ENCODE results near the gene SDF4. TPM values are rescaled to one million over a fixed set of nuclear protein-coding genes. Genes with fewer than 3 reads are reported as not detected.

The SDF4 gene
- total RNA-seq, 1 experiment from 2014 or later: 82.0 TPM

GRCh38 chr1:1247341-1247913, 15.6 kb upstream of the SDF4 start:
- H4K91ac ChIP-seq (ENCODE audit: insufficient read length, low read depth, low read length): no peak overlapping the region
- no peak overlapping the region for H2BK120ac ChIP-seq (ENCODE audit: low read depth, low read length, poor library complexity, severe bottlenecking)
- no peak overlapping the region for H3K9ac ChIP-seq (ENCODE audit: extremely low read depth, insufficient read length, low read length)
- WGBS (ENCODE audit: extremely low coverage, insufficient read length, low lambda C conversion rate): no CpG with 5 or more reads among the region's 25 CpGs
- no peaks in the 10 kb centered on the region for H3K23me2 ChIP-seq (ENCODE audit: insufficient read length, low read depth, low read length, poor library complexity, severe bottlenecking)
- no peak overlapping the region for H2AFZ ChIP-seq (ENCODE audit: low read length)
- Mint-ChIP-seq H3K36me3 (ENCODE audit: insufficient read depth in 1 of 3, low read depth in 3 of 3) (peaks cover 0 to 8% (median 5%) of the 10 kb centered on the region in 3 experiments; a peak in 5 of 7 replicates), H3K27me3 (ENCODE audit: low read depth) (peaks cover 16% of the 10 kb centered on the region), H3K4me1 (peaks cover 0 to 2% of the 10 kb centered on the region in 2 experiments; a peak in 1 of 4 replicates), H3K9me3 (no peaks in the 10 kb centered on the region), H3K4me3 (no peak overlapping the region), H3K27ac (no peak overlapping the region)
- no peak overlapping the region for H4K8ac ChIP-seq (replicated peaks; ENCODE audit: insufficient read length, low read depth, low read length)
- H3K4me1 ChIP-seq (ENCODE audit: insufficient read depth, low read length): no peaks in the 10 kb centered on the region
- no peak overlapping the region for H4K5ac ChIP-seq (ENCODE audit: insufficient read length, low read depth, low read length)
- H3K14ac ChIP-seq (ENCODE audit: insufficient read depth, low read length): no peak overlapping the region
- H3K4me2 ChIP-seq (ENCODE audit: insufficient read depth, insufficient read length, low read length): no peak overlapping the region
- no peak overlapping the region for H3K27ac ChIP-seq (ENCODE audit: insufficient read length, low read depth, low read length)
- no peaks in the 10 kb centered on the region for H3K27me3 ChIP-seq (ENCODE audit: insufficient read depth, low read length)
- no peak overlapping the region for H2BK5ac ChIP-seq (ENCODE audit: insufficient read length, low read length)
- no peak overlapping the region for H2BK15ac ChIP-seq (ENCODE audit: low read depth, low read length)
- no peaks in the 10 kb centered on the region for H3K79me1 ChIP-seq (ENCODE audit: insufficient read depth, low read depth, low read length, poor library complexity, severe bottlenecking)
- H2BK20ac ChIP-seq (ENCODE audit: low read depth, low read length, poor library complexity, severe bottlenecking): no peak overlapping the region
- no peaks in the 10 kb centered on the region for H3K9me3 ChIP-seq (ENCODE audit: control insufficient read depth, low read depth, low read length)
- no peak overlapping the region for H3K56ac ChIP-seq (ENCODE audit: insufficient read length, low read depth, low read length)
- H3K4ac ChIP-seq (ENCODE audit: low read depth, low read length): no peak overlapping the region
- no peak overlapping the region for H3K23ac ChIP-seq (ENCODE audit: insufficient read length, low read depth, low read length)
- H4K20me1 ChIP-seq (ENCODE audit: control insufficient read depth, insufficient read depth, insufficient read length): no peaks in the 10 kb centered on the region
- TF ChIP-seq, protein P1, sequence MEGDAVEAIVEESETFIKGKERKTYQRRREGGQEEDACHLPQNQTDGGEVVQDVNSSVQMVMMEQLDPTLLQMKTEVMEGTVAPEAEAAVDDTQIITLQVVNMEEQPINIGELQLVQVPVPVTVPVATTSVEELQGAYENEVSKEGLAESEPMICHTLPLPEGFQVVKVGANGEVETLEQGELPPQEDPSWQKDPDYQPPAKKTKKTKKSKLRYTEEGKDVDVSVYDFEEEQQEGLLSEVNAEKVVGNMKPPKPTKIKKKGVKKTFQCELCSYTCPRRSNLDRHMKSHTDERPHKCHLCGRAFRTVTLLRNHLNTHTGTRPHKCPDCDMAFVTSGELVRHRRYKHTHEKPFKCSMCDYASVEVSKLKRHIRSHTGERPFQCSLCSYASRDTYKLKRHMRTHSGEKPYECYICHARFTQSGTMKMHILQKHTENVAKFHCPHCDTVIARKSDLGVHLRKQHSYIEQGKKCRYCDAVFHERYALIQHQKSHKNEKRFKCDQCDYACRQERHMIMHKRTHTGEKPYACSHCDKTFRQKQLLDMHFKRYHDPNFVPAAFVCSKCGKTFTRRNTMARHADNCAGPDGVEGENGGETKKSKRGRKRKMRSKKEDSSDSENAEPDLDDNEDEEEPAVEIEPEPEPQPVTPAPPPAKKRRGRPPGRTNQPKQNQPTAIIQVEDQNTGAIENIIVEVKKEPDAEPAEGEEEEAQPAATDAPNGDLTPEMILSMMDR (conservative IDR thresholded peaks at IDR 0.05): no peak
- no peak for DNase-seq
- no peak overlapping the region for H2AK5ac ChIP-seq (ENCODE audit: insufficient read length, low read length)
- H3T11ph ChIP-seq (ENCODE audit: low read length): no peak overlapping the region
- H2BK12ac ChIP-seq (ENCODE audit: insufficient read length, low read depth, low read length): no peak overlapping the region
- no peak overlapping the region for H3K18ac ChIP-seq (ENCODE audit: insufficient read length, low read depth, low read length)
- H3K79me2 ChIP-seq (ENCODE audit: insufficient read depth, low read length): no peaks in the 10 kb centered on the region

Measured in H9 (cell line).